ENCODE results near the gene B3GAT2. TPM values are rescaled to one million over a fixed set of nuclear protein-coding genes. Genes with fewer than 3 reads are reported as not detected.

B3GAT2 gene
- total and polyA plus RNA-seq, 2 of the 13 experiments (the other 11 are each of a cell fraction or from before 2014, with no cell fraction given) = 0.01 to 0.02 TPM

GRCh38 chr6:70955441-70956190, 1.2 kb downstream of the B3GAT2 start (continued):
- peak; percentile 94 for TF ChIP-seq TOPORS (CRISPR knock-in tag; IDR thresholded peaks at IDR 0.05)
- no peak for TF ChIP-seq PCBP1 (IDR thresholded peaks at IDR 0.05; ENCODE audit: borderline replicate concordance, low read depth, low read length)
- TF ChIP-seq JDP2 (CRISPR knock-in tag; IDR thresholded peaks at IDR 0.05; ENCODE audit: borderline replicate concordance) = no peak
- TF ChIP-seq PBX2 (CRISPR knock-in tag; IDR thresholded peaks at IDR 0.05) = no peak
- TF ChIP-seq FOXO1 (CRISPR knock-in tag; IDR thresholded peaks at IDR 0.05) = peak; percentile 46; the same call in 1 of the 2 replicates
- TF ChIP-seq ATAD3A (CRISPR knock-in tag; IDR thresholded peaks at IDR 0.05) = no peak
- TF ChIP-seq ZNF260 (CRISPR knock-in tag; IDR thresholded peaks at IDR 0.05; ENCODE audit: borderline replicate concordance, low read depth) = no peak
- TF ChIP-seq PTBP1 (IDR thresholded peaks at IDR 0.05; ENCODE audit: low read depth, low read length, poor library complexity, severe bottlenecking) = no peak
- TF ChIP-seq MTA3 (CRISPR knock-in tag; IDR thresholded peaks at IDR 0.05) = no peak
- no peak for TF ChIP-seq RBFOX2 (IDR thresholded peaks at IDR 0.05; ENCODE audit: low read depth, low read length)
- no peak for TF ChIP-seq ZBTB26 (CRISPR knock-in tag; IDR thresholded peaks at IDR 0.05; ENCODE audit: borderline replicate concordance)
- TF ChIP-seq CEBPG (CRISPR knock-in tag; IDR thresholded peaks at IDR 0.05) = no peak
- no peak for TF ChIP-seq ZNF18 (CRISPR knock-in tag; IDR thresholded peaks at IDR 0.05; ENCODE audit: insufficient replicate concordance)
- TF ChIP-seq CBFB (CRISPR knock-in tag; IDR thresholded peaks at IDR 0.05) = peak; percentile 54; the same call in 1 of the 2 replicates
- peak; percentile 29; the same call in 1 of the 2 replicates for TF ChIP-seq MED1 (CRISPR knock-in tag; IDR thresholded peaks at IDR 0.05)
- no peak for TF ChIP-seq ZMAT5 (CRISPR knock-in tag; IDR thresholded peaks at IDR 0.05; ENCODE audit: borderline replicate concordance, low read depth)
- no peak for TF ChIP-seq KDM3A (CRISPR knock-in tag; IDR thresholded peaks at IDR 0.05; ENCODE audit: low read depth)
- TF ChIP-seq ZNF674 (CRISPR knock-in tag; IDR thresholded peaks at IDR 0.05; ENCODE audit: low read depth) = 0 out of 2 replicates have a peak, but pooled peaks have one; percentile 58
- no peak for TF ChIP-seq JUNB (CRISPR knock-in tag; IDR thresholded peaks at IDR 0.05; ENCODE audit: borderline replicate concordance)
- no peak for TF ChIP-seq NFE2L1 (CRISPR knock-in tag; IDR thresholded peaks at IDR 0.05; ENCODE audit: borderline replicate concordance)
- TF ChIP-seq TEAD3 (CRISPR knock-in tag; optimal IDR thresholded peaks at IDR 0.05; ENCODE audit: borderline replicate concordance) = peak; percentile 39
- TF ChIP-seq KDM1A (CRISPR knock-in tag; IDR thresholded peaks at IDR 0.05) = no peak
- TF ChIP-seq TBX2 (CRISPR knock-in tag; IDR thresholded peaks at IDR 0.05; ENCODE audit: borderline replicate concordance) = no peak; the same call in 1 of the 2 replicates
- no peak for TF ChIP-seq GPBP1L1 (CRISPR knock-in tag; IDR thresholded peaks at IDR 0.05)
- TF ChIP-seq FOXA3 (CRISPR knock-in tag; IDR thresholded peaks at IDR 0.05) = no peak
- TF ChIP-seq PLRG1 (conservative IDR thresholded peaks at IDR 0.05) = no peak
- TF ChIP-seq ZNF709 (CRISPR knock-in tag; IDR thresholded peaks at IDR 0.05) = peak; percentile 95

Data from HepG2 (cell line).